Hematopoietic multipotent progenitor cell (in vitro differentiated cells): Measurements from ENCODE around the gene CLEC2L. TPM values are rescaled to one million over a fixed set of nuclear protein-coding genes. Genes with fewer than 3 reads are reported as not detected.
A peak's percentile ranks its signal among the peaks of the same experiment; 100 is the strongest.

Source experiments
- DNase-seq, 3 donors: peaks; one replicate each; pipeline ENCODE4 v3.0.0-alpha.2; 2011 to 2015; ENCODE audit warnings: low read depth in 2 of 3, low spot score in 2 of 3
- total RNA-seq: library from RNA; depleted of rRNA; stranded (reverse); fragments of >200 nt; gene quantifications from one replicate; pipeline ENCODE4 v1.2.3, GENCODE V29; 2012

Gene CLEC2L
- total RNA-seq, result under 0.01 TPM

DNA sequence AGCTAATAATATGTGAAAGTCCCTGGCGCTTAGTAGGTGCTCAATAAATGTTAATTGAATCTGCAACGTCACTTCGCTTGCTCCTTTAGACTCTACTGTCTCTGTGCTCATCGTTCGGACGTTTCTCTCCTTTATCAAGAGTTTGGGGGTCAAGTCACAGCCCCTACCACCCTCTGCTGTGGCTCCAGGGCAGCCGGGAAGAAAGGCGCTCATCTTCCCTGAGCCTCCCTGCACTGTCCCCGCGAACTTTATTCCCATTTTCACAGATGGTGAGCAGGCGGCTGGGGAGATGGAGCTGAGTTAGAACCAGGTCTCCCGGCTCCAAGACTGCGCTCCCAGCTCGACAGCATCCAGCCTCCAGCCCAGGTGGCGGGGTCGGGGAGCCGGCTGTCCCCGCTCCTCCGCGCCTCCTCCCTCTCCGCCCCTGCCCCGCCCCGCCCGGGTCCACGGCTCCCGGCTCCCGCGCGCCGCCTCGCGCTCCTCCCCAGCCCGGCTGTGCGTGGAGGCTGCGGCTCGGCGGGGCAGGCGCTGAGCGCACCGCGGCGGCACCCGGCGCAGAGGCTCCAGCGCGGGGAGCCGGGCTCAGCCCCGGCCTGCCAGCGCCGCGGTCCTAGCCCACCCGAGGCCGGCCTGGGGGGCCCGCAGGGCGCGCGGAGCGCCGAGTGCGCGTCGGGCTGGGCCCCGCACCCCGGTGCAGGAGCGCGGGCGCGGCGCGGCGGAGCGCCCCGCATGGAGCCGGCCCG, at the start of gene CLEC2L:
Gene CLEC2L, plus strand, starts transcription at position 487 of the 743 bp plus-strand sequence. Its CDS starts 243 bp downstream, at position 730.
- no peak for DNase-seq

- DNase-seq, result no peak
Observed at GRCh38 chr7:139476139-139476538, 47.3 kb upstream of the CLEC2L start.

DNA sequence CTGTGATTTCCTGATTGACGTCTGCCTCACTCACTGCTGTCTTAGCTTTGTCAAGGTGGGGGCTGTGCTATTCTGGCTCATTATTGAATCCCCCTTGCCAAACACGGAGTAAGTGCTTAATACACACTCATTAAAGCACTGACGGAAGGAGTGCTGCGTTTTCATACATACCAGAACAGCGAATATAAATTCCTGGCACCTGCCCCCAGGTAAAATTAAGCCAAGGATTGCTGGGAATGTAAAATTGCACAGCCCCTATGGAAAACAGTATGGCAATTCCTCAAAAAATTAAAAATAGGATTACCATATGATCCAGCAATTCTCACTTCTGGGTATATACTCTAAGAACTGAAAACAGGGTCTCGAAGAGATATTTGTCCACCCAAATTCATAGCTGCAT, 46.6 kb upstream of the CLEC2L start:
- DNase-seq, result no peak

GRCh38 chr7:139479620-139480019, 43.9 kb upstream of the CLEC2L start:
- DNase-seq, result no peak

- no peak for DNase-seq
Observed at GRCh38 chr7:139481364-139481763, 42.1 kb upstream of the CLEC2L start.

DNA sequence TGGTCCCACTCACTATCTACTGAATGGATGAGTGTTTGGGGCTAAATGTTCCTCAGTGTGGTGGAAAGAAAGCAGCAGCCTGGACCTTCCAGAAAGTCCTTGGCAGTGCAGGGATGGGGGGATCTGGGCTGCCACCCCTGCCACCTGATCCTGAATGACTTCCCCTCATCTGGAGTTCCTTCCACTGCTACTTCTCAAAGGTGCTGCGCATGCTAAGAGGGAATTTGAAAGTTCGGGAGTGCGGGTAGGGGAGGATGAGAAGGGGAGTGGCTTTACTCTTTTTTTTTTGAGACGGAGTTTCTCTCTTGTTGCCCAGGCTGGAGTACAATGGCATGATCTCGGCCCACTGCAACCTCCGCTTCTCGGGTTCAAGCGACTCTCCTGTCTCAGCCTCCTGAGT, 41.4 kb upstream of the CLEC2L start:
- no peak for DNase-seq

GRCh38 chr7:139482662-139483466, 40.6 kb upstream of the CLEC2L start:
- peak in 2 of 3 donors; percentile 11 to 18 for DNase-seq

GRCh38 chr7:139487366-139488080, 36.0 kb upstream of the CLEC2L start:
- DNase-seq, result no peak

GRCh38 chr7:139488810-139489209, 34.7 kb upstream of the CLEC2L start:
- DNase-seq, result no peak

GRCh38 chr7:139490130-139490529, 33.4 kb upstream of the CLEC2L start:
- DNase-seq, result no peak

- DNase-seq, result no peak
Observed at GRCh38 chr7:139492293-139492692, 31.2 kb upstream of the CLEC2L start.

- DNase-seq, result peak in 2 of 3 donors; percentile 8 to 26
Observed at GRCh38 chr7:139494835-139495579, 28.5 kb upstream of the CLEC2L start.

DNA sequence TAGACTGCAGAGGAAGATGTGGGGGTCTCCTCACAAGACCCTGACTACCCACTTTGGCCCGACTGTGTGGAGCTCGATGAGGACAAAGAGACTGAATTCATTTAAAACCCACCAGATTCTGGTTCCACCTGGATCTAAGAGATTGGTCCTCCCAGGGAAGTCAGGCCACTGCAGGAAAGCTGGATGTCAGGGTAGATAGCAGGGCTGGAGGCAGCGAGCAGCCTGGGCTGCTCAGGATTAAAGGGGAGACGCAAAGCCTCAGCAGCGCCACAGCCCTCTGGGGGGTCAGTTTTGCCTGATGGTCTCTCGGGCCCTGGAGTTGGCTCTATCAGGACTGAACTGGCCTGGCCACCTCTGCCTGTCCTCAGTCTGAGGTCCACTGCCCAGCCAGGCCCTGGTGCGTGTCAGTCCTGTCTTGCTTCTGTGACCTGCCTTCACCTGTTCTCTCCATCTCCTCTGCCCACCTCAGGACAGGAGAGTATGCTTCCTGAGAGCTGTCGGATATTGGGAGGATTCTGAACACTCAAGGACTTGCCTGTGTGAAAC, 27.8 kb upstream of the CLEC2L start:
- DNase-seq, result no peak

GRCh38 chr7:139496528-139496927, 27.0 kb upstream of the CLEC2L start:
- no peak for DNase-seq

DNA sequence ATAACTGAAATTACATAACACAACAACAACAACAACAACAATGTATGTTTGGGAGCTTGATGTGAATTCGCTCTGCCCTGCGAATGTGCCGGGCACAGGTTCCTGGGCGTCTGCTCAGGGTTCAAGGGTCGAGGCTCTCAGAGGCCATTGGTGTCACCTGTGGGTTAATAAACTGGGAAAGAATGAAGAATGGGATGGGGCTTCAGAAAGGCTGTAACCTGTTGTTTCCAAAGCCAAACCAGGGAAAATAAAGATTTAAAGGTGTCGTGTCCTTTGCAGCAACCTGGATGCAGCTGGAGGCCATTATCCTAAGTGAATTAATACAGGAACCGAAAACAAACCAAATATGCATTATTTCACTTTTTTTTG, 22.7 kb upstream of the CLEC2L start:
- no peak for DNase-seq

DNA sequence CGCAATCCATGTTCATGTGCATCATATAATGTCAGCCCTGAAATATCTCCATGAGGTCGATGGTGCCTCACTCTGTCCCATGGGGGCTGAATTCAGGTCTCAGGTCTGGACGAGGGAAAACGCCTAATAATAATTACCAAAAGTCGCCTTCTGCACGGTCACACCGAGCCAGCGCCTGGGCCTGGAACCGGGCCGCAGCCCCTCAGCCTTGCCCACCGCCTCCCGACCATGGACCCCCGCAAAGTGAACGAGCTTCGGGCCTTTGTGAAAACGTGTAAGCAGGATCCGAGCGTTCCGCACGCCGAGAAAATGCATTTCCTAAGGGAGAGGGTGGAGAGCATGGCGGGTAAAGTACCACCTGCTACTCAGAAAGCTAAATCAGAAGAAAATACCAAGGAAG, 21.3 kb upstream of the CLEC2L start:
- no peak for DNase-seq

DNA sequence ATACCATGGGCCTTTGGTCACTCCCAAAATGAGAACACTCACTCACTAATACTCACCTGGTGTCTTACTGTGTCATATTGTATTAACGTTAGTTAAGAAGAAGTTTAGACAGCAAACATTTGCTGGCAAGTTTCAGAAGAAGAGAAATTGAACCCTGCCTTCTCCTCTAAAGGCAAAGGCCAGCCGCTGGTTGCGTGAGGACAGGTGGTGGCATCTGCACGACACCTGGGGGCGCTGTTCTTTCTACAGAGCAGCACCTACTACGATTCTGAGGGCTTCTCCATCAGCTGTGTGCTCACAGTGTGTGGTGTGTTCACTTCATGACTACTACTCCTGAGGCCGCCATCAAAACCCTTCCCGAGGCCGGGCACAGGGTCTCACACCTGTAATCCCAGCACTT, 17.9 kb upstream of the CLEC2L start:
- DNase-seq, result peak in 1 of 3 donors; percentile 24

- no peak for DNase-seq
Observed at GRCh38 chr7:139509535-139509934, 13.9 kb upstream of the CLEC2L start.

DNA sequence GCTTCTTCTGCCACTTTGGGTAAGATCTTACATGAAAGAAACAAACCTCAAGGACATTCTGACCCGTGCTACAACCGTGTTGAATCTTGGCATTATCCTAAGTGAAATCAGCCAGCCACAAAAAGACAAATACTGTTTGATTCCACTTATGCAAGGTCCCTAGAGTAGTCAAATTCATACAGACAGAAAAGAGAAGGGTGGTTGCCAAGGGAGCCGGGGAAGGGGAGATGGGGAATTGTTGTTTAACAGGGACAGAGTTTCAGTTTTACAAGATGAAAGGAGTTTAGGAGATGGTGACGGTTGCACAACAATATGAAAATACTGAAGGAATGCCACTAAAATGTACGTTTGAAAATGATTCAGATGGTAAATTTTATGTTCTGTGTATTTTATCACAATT, 12.2 kb upstream of the CLEC2L start:
- no peak for DNase-seq

DNA sequence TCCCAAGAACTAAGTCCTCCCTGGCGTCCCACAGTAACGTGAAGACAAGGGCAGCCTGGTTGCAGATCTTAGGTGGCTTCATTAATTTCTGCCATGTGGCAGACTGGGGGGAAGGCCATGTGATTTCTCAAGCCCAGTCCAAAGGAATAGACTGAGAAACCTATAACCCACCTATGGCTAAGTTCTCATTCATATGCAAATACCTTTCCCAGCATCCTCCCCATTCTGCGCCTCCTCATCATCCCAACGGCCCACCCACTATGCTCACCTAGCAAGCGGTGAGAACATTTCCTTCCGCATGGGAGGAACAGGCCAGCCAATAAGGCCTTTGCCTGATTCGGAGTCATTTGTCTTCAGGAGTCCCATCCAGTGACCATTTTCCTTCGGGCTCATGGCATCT, 8.2 kb upstream of the CLEC2L start:
- no peak for DNase-seq
